Measurements from ENCODE around the gene UBN1. TPM values are rescaled to one million over a fixed set of nuclear protein-coding genes. Genes with fewer than 3 reads are reported as not detected.
A peak's percentile ranks its signal among the peaks of the same experiment; 100 is the strongest.

The UBN1 gene
- total and polyA plus RNA-seq, 4 donors, result 13.8 to 17.5 (median 16.3) TPM

DNA sequence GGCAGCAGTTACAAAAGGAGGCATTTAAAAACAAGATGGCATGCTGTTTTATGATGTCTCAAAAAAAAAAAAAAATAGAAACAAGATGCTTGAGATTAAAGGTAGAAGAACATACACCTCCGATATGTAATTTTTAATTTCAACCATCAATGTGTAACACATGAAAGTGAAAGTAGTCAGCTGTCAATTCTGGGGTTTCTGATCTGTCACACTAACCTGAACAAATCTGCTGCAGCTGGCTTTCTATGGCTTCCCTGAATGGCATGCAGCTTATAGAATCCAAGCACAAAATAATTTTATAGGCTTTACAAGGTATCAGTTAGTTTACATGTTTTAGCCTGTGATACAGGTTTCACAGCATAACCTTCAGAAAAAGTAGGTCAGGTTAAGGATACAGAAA, 13.7 kb upstream of the UBN1 start:
- Histone ChIP-seq H3K4me3 (ENCODE audit: low read depth, low read length) (no peak overlapping the region), H3K9me3 (ENCODE audit: control insufficient read depth, insufficient read depth, low read length) (no peaks in the 10 kb centered on the region), H3K27me3 (ENCODE audit: control insufficient read depth, insufficient read depth, low read length) (no peaks in the 10 kb centered on the region), H3K27ac (ENCODE audit: low read depth, low read length) (no peak overlapping the region), H3K36me3 (ENCODE audit: control insufficient read depth, insufficient read depth, low read length) (peaks cover 54% of the 10 kb centered on the region), H3K4me1 (ENCODE audit: control insufficient read depth, insufficient read depth, low read length) (no peaks in the 10 kb centered on the region)
- no peak for DNase-seq (ENCODE audit: low read depth in 4 of 6, low spot score in 6 of 6)
- WGBS (ENCODE audit: insufficient coverage), result no CpG with 5 or more reads among the region's 1 CpG

DNA sequence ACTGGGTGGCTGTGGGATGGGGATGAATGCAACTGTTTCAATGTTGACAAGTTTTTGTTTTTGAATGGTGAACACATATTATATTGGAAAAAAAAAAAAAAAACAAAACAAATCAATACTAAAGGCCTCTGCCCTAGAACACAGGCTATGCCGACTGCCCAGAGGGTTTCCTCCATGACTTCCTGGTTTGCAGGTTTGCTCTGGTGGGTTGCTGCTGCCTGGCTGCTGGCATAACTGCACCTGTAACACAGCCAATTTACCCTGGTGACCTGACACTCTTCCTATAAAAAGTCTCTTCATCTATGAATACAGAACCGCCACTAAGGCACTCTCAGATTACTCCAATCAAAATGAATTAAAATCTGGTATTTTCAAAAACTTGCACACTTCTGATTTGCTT, 10.6 kb upstream of the UBN1 start:
- DNase-seq (ENCODE audit: low read depth in 4 of 6, low spot score in 6 of 6), result no peak
- Histone ChIP-seq H3K9me3 (ENCODE audit: control insufficient read depth, insufficient read depth, low read length) (no peaks in the 10 kb centered on the region), H3K4me1 (ENCODE audit: control insufficient read depth, insufficient read depth, low read length) (no peaks in the 10 kb centered on the region), H3K27ac (ENCODE audit: low read depth, low read length) (no peak overlapping the region), H3K27me3 (ENCODE audit: control insufficient read depth, insufficient read depth, low read length) (no peaks in the 10 kb centered on the region), H3K4me3 (ENCODE audit: low read depth, low read length) (no peak overlapping the region), H3K36me3 (ENCODE audit: control insufficient read depth, insufficient read depth, low read length) (peaks cover 48% of the 10 kb centered on the region)
- WGBS (ENCODE audit: insufficient coverage), result 94% methylated on average over 2 of the region's 2 CpGs

- Histone ChIP-seq H3K27me3 (ENCODE audit: control insufficient read depth, insufficient read depth, low read length) (no peaks in the 10 kb centered on the region), H3K4me3 (ENCODE audit: low read depth, low read length) (no peak overlapping the region), H3K36me3 (ENCODE audit: control insufficient read depth, insufficient read depth, low read length) (peaks cover 51% of the 10 kb centered on the region), H3K4me1 (ENCODE audit: control insufficient read depth, insufficient read depth, low read length) (no peaks in the 10 kb centered on the region), H3K27ac (ENCODE audit: low read depth, low read length) (no peak overlapping the region), H3K9me3 (ENCODE audit: control insufficient read depth, insufficient read depth, low read length) (no peaks in the 10 kb centered on the region)
- WGBS (ENCODE audit: insufficient coverage), result 100% methylated on average over 4 of the region's 13 CpGs
- no peak for DNase-seq (ENCODE audit: low read depth in 4 of 6, low spot score in 6 of 6)
Observed at GRCh38 chr16:4837733-4838501, 9.4 kb upstream of the UBN1 start.

DNA sequence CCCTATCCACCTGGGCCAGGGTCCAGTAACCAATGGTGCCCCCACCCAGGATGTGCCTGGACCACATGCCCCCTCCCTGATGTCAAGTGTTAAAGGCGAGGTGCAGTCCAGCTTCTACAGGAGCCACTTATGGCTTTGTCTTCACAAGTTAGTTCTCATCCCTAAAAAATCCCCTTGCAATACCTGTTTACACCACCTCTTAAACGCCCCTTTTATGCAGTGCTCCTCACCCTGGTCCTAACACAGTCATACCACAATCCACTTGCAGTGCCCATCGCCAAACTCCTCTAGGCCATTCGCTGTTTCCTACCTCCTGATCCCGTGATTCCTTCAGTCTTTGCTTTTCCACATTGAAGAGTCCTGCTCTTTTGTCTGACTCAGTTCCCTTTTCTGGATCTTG, 7.3 kb upstream of the UBN1 start:
- DNase-seq (ENCODE audit: low read depth in 4 of 6, low spot score in 6 of 6), result no peak

GRCh38 chr16:4840984-4841383, 6.3 kb upstream of the UBN1 start:
- no peaks in the 10 kb centered on the region for H3K27me3 ChIP-seq (ENCODE audit: control insufficient read depth, insufficient read depth, low read length)

More for the DNA sequence above, 7.3 kb upstream of the UBN1 start:
- Histone ChIP-seq H3K27ac (ENCODE audit: low read depth, low read length) (no peak overlapping the region), H3K4me1 (ENCODE audit: control insufficient read depth, insufficient read depth, low read length) (no peaks in the 10 kb centered on the region), H3K36me3 (ENCODE audit: control insufficient read depth, insufficient read depth, low read length) (peaks cover 64% of the 10 kb centered on the region), H3K27me3 (ENCODE audit: control insufficient read depth, insufficient read depth, low read length) (no peaks in the 10 kb centered on the region), H3K4me3 (ENCODE audit: low read depth, low read length) (no peak overlapping the region), H3K9me3 (ENCODE audit: control insufficient read depth, insufficient read depth, low read length) (no peaks in the 10 kb centered on the region)
- WGBS (ENCODE audit: insufficient coverage), result 80% methylated on average over 5 of the region's 5 CpGs

DNA sequence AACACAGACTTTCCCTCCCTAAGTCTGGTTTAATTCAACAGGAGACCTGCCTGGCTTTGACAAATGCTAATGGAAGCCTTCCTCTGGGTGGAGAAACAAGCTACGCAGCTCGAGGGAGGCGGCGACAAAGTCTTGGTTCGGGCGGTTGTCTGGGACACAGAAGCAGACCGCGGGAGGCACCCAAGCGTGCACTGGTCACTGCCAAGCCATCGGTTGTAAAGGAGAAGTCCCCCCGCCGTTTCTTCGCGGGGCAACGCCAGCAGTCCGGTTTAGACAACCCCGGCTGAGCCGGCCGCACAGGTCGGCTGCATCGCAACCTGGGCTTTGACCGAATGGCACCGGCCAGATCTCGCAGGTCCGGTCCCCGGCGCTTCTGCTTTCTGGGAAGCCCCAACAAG, 779 bp upstream of the UBN1 start:
- DNase-seq (ENCODE audit: low read depth in 4 of 6, low spot score in 6 of 6), result peak in 4 of 6 donors; percentile 35 to 68 (median 48)
- Histone ChIP-seq H3K4me3 (ENCODE audit: low read depth, low read length) (peak overlapping the region; percentile 79), H3K36me3 (ENCODE audit: control insufficient read depth, insufficient read depth, low read length) (peaks cover 26% of the 10 kb centered on the region), H3K4me1 (ENCODE audit: control insufficient read depth, insufficient read depth, low read length) (peaks cover 16% of the 10 kb centered on the region), H3K27me3 (ENCODE audit: control insufficient read depth, insufficient read depth, low read length) (no peaks in the 10 kb centered on the region), H3K9me3 (ENCODE audit: control insufficient read depth, insufficient read depth, low read length) (no peaks in the 10 kb centered on the region), H3K27ac (ENCODE audit: low read depth, low read length) (peak overlapping the region; percentile 74)
- WGBS (ENCODE audit: insufficient coverage), result 0% methylated on average over 27 of the region's 27 CpGs

More at GRCh38 chr16:4840984-4841383, 6.3 kb upstream of the UBN1 start:
- 75% methylated on average over 4 of the region's 5 CpGs for WGBS (ENCODE audit: insufficient coverage)
- DNase-seq (ENCODE audit: low read depth in 4 of 6, low spot score in 6 of 6), result no peak
- H3K4me1 ChIP-seq (ENCODE audit: control insufficient read depth, insufficient read depth, low read length), result no peaks in the 10 kb centered on the region
- H3K9me3 ChIP-seq (ENCODE audit: control insufficient read depth, insufficient read depth, low read length), result no peaks in the 10 kb centered on the region
- H3K36me3 ChIP-seq (ENCODE audit: control insufficient read depth, insufficient read depth, low read length), result peaks cover 59% of the 10 kb centered on the region
- H3K27ac ChIP-seq (ENCODE audit: low read depth, low read length), result no peak overlapping the region
- H3K4me3 ChIP-seq (ENCODE audit: low read depth, low read length), result no peak overlapping the region

DNA sequence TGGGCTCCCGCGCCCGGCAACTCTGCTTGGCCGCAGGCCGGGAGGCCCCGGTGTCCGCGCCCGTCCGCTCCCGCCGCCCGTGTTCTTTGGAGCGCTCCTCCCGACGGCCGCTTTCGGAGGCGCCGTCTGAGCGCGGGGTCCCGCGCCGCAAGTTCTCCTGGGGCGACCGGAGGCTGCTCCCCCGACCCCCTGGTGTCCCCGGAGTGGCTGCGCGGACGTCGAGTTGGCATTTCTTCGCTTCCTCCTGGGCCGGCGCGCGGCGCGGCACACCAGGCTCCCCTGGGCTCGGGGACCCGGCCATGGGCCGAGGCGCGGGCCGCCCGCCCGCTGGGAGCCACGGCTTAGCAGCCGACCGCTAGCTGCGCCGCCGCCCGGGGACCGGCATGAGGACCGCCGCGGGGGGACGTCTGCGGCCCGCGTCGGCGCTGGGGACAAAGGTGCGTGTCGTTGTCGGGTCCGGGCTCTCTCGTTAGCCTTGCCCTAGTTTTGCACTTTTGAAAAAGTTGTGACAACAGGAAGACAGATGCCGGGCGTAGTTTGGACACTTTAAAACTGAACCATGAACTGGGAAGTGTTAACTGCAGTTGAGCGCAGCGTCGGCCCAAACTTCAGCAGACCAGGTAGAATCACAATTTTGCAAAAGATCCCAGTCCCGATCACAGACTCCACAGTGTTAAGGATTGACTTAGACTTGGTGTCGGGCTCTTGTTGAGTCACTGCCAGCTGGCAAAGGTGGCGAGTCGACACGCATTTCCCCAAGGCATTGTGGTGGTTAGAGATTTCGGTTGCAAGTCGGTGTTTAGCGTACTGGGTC, 700 bp downstream of the UBN1 start:
- peaks cover 15% of the 10 kb centered on the region for H3K36me3 ChIP-seq (ENCODE audit: control insufficient read depth, insufficient read depth, low read length)
- H3K27me3 ChIP-seq (ENCODE audit: control insufficient read depth, insufficient read depth, low read length), result no peaks in the 10 kb centered on the region
- H3K4me3 ChIP-seq (ENCODE audit: low read depth, low read length), result peak overlapping the region; percentile 52
- H3K4me1 ChIP-seq (ENCODE audit: control insufficient read depth, insufficient read depth, low read length), result peaks cover 16% of the 10 kb centered on the region
- H3K27ac ChIP-seq (ENCODE audit: low read depth, low read length), result peak overlapping the region; percentile 33
- no peaks in the 10 kb centered on the region for H3K9me3 ChIP-seq (ENCODE audit: control insufficient read depth, insufficient read depth, low read length)
- WGBS (ENCODE audit: insufficient coverage), result 0% methylated on average over 82 of the region's 83 CpGs
- peak in 4 of 6 donors; percentile 7 to 68 (median 30) for DNase-seq (ENCODE audit: low read depth in 4 of 6, low spot score in 6 of 6)

- Histone ChIP-seq H3K4me3 (ENCODE audit: low read depth, low read length) (no peak overlapping the region), H3K4me1 (ENCODE audit: control insufficient read depth, insufficient read depth, low read length) (peaks cover 16% of the 10 kb centered on the region)
- no peak for DNase-seq (ENCODE audit: low read depth in 4 of 6, low spot score in 6 of 6)
Observed at GRCh38 chr16:4850211-4850610, 2.9 kb downstream of the UBN1 start.

GRCh38 chr16:4852221-4852872, 5.1 kb downstream of the UBN1 start:
- 71% methylated on average over 1 of the region's 1 CpG for WGBS (ENCODE audit: insufficient coverage)
- Histone ChIP-seq H3K27ac (ENCODE audit: low read depth, low read length) (no peak overlapping the region), H3K27me3 (ENCODE audit: control insufficient read depth, insufficient read depth, low read length) (no peaks in the 10 kb centered on the region)

More at GRCh38 chr16:4850211-4850610, 2.9 kb downstream of the UBN1 start:
- Histone ChIP-seq H3K27ac (ENCODE audit: low read depth, low read length) (no peak overlapping the region), H3K27me3 (ENCODE audit: control insufficient read depth, insufficient read depth, low read length) (no peaks in the 10 kb centered on the region), H3K36me3 (ENCODE audit: control insufficient read depth, insufficient read depth, low read length) (peaks cover 23% of the 10 kb centered on the region), H3K9me3 (ENCODE audit: control insufficient read depth, insufficient read depth, low read length) (no peaks in the 10 kb centered on the region)
- WGBS (ENCODE audit: insufficient coverage), result no CpG with 5 or more reads among the region's 3 CpGs

More at GRCh38 chr16:4852221-4852872, 5.1 kb downstream of the UBN1 start:
- Histone ChIP-seq H3K9me3 (ENCODE audit: control insufficient read depth, insufficient read depth, low read length) (no peaks in the 10 kb centered on the region), H3K36me3 (ENCODE audit: control insufficient read depth, insufficient read depth, low read length) (peaks cover 32% of the 10 kb centered on the region), H3K4me3 (ENCODE audit: low read depth, low read length) (no peak overlapping the region), H3K4me1 (ENCODE audit: control insufficient read depth, insufficient read depth, low read length) (peaks cover 16% of the 10 kb centered on the region)
- no peak for DNase-seq (ENCODE audit: low read depth in 4 of 6, low spot score in 6 of 6)
